Calu3 (cell line): ENCODE measurements around the gene EXOC6B. TPM values are rescaled to one million over a fixed set of nuclear protein-coding genes. Genes with fewer than 3 reads are reported as not detected.
"Not testable (repeated sequence)": the region's sequence is repeated elsewhere in the genome, so short reads cannot be mapped to it uniquely, and the experiment has no call there.

Experiments
- BruUV-seq: library from RNA; stranded (reverse); fragments of 400-500 nt; replicated peaks from 2 replicates; lab custom pipeline; 2021; lab: Mats Ljungman, UMichigan
- CTCF ChIA-PET: fragments of 300-600 bp; sonication (Branson Sonifier 250); formaldehyde crosslinking; loops from one replicate; lab custom pipeline; 2022; ENCODE audit warnings: antibody characterized with exemption; lab: Charles Lee
- DNase-seq: peaks from one replicate; pipeline ENCODE4 v3.0.0; 2022
- H3K27ac Mint-ChIP-seq: one replicate; pipeline ENCODE4 v1.8.0; 2022; ENCODE audit warnings: mixed read lengths; ENCODE audit not compliant: unreplicated experiment
- H3K27me3 Mint-ChIP-seq: one replicate; pipeline ENCODE4 v1.8.0; 2022; ENCODE audit warnings: mixed read lengths; ENCODE audit not compliant: unreplicated experiment
- H3K36me3 Mint-ChIP-seq: one replicate; pipeline ENCODE4 v1.8.0; 2022; ENCODE audit warnings: mild to moderate bottlenecking, moderate library complexity, mixed read lengths; ENCODE audit not compliant: insufficient read depth, unreplicated experiment
- H3K4me1 Mint-ChIP-seq: one replicate; pipeline ENCODE4 v1.8.0; 2022; ENCODE audit warnings: mild to moderate bottlenecking, low read depth, mixed read lengths; ENCODE audit not compliant: unreplicated experiment
- H3K4me3 Mint-ChIP-seq: one replicate; pipeline ENCODE4 v1.8.0; 2022; ENCODE audit warnings: mild to moderate bottlenecking, low read depth, moderate library complexity, mixed read lengths; ENCODE audit not compliant: unreplicated experiment
- H3K9me3 Mint-ChIP-seq: one replicate; pipeline ENCODE4 v1.8.0; 2022; ENCODE audit warnings: low read depth, mixed read lengths; ENCODE audit not compliant: unreplicated experiment
- CTCF ChIP-seq: fragments of 200-600 bp; IDR thresholded peaks from one replicate; pipeline ENCODE4 v1.8.0; 2022; ENCODE audit warnings: antibody characterized with exemption; ENCODE audit not compliant: unreplicated experiment
- intact Hi-C: fragments of 100-400 bp; cut with micrococcal nuclease; formaldehyde crosslinking; loops from one replicate; pipeline ENCODE4 v1.10.0; 2022; ENCODE audit not compliant: unreplicated experiment
- total RNA-seq: library from RNA; stranded (reverse); gene quantifications from 2 replicates; pipeline ENCODE4 v1.2.3, GENCODE V29; 2022

EXOC6B gene
- total RNA-seq, 1 experiment from 2014 or later: 26.6 TPM

- no TSS peak for BruUV-seq
- CTCF ChIA-PET: no interaction called here
- peaks cover 16% of the 10 kb centered on the region for H3K4me1 Mint-ChIP-seq
- H3K9me3 Mint-ChIP-seq: no peaks in the 10 kb centered on the region
- H3K4me3 Mint-ChIP-seq: no peak overlapping the region
- no peaks in the 10 kb centered on the region for H3K36me3 Mint-ChIP-seq
- intact Hi-C loops: no loop called here
- no peak for TF ChIP-seq CTCF
- no peaks in the 10 kb centered on the region for H3K27me3 Mint-ChIP-seq
- H3K27ac Mint-ChIP-seq: no peak overlapping the region
- DNase-seq: no peak
These were observed 287.3 kb downstream of the EXOC6B start for GRCh38 chr2:72538486-72538885.

GRCh38 chr2:72535586-72535985 is 290.2 kb downstream of the EXOC6B start:
- H3K27me3 Mint-ChIP-seq, BruUV-seq: not testable (repeated sequence)

GRCh38 chr2:72533765-72534164 is 292.1 kb downstream of the EXOC6B start:
- Mint-ChIP-seq H3K9me3 (no peaks in the 10 kb centered on the region), H3K27me3 (no peaks in the 10 kb centered on the region), H3K36me3 (no peaks in the 10 kb centered on the region), H3K4me3 (no peak overlapping the region), H3K27ac (no peak overlapping the region), H3K4me1 (peaks cover 11% of the 10 kb centered on the region)
- no TSS peak for BruUV-seq
- no peak for TF ChIP-seq CTCF
- DNase-seq: no peak
- CTCF ChIA-PET: no interaction called here
- intact Hi-C loops: no loop called here

More at GRCh38 chr2:72535586-72535985, 290.2 kb downstream of the EXOC6B start:
- H3K27ac Mint-ChIP-seq, intact Hi-C loops, H3K4me3 Mint-ChIP-seq, H3K9me3 Mint-ChIP-seq, DNase-seq, H3K36me3 Mint-ChIP-seq, CTCF ChIA-PET: not testable (repeated sequence)
- peaks cover 18% of the 10 kb centered on the region for H3K4me1 Mint-ChIP-seq

DNA sequence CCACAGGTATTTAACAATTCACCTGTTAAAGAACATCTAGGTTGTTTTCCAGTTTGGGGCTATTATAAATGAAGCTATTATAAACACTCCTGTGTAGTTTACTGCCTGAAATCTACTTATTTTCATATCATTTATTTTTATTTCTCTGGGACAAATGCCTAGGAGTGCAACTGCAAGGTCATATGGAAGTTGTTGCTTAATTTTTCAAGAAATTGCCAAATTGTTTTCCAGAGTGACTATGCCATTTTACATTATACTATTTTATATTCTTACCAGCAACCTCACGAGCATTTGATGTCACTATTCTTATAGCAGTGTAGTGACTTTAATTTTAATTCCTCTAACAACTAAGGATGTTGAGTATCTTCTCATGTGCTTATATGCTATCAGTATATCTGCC is 298.4 kb downstream of the EXOC6B start:
- Mint-ChIP-seq H3K36me3 (no peaks in the 10 kb centered on the region), H3K27ac (no peak overlapping the region), H3K4me1 (no peaks in the 10 kb centered on the region), H3K4me3 (no peak overlapping the region), H3K9me3 (no peaks in the 10 kb centered on the region), H3K27me3 (no peaks in the 10 kb centered on the region)
- CTCF ChIA-PET: no interaction called here
- BruUV-seq: no TSS peak
- intact Hi-C loops: no loop called here
- DNase-seq: no peak
- TF ChIP-seq CTCF: no peak

GRCh38 chr2:72526623-72527022 is 299.2 kb downstream of the EXOC6B start:
- TF ChIP-seq CTCF: no peak
- Mint-ChIP-seq H3K4me1 (no peaks in the 10 kb centered on the region), H3K9me3 (no peaks in the 10 kb centered on the region), H3K4me3 (no peak overlapping the region), H3K36me3 (no peaks in the 10 kb centered on the region), H3K27me3 (no peaks in the 10 kb centered on the region), H3K27ac (no peak overlapping the region)
- CTCF ChIA-PET: no interaction called here
- no TSS peak for BruUV-seq
- intact Hi-C loops: no loop called here
- DNase-seq: no peak
